ENCODE measurements around the gene HMX3.

Gene HMX3

GRCh38 chr10:123134915-123135414 is 805 bp upstream of the HMX3 start:
- H3K9ac ChIP-seq (ENCODE audit: low read length) = no peak overlapping the region
- no peaks in the 10 kb centered on the region for H3K9me3 ChIP-seq (ENCODE audit: control insufficient read depth, insufficient read depth, low read depth, low read length)
- H3K27ac ChIP-seq (ENCODE audit: low read depth, low read length) = no peak overlapping the region
- peaks cover 32% of the 10 kb centered on the region for H3K4me1 ChIP-seq (ENCODE audit: control insufficient read depth, insufficient read depth, low read length)
- H3K27me3 ChIP-seq (ENCODE audit: control insufficient read depth, insufficient read depth, low read length) = peaks cover 100% of the 10 kb centered on the region
- no peaks in the 10 kb centered on the region for H3K36me3 ChIP-seq (ENCODE audit: control insufficient read depth, insufficient read depth, low read length)
- peak overlapping the region; percentile 59 for H3K4me3 ChIP-seq (ENCODE audit: low read depth, low read length)

GRCh38 chr10:123136221-123136805 is 543 bp downstream of the HMX3 start:
- Histone ChIP-seq H3K36me3 (ENCODE audit: control insufficient read depth, insufficient read depth, low read length) (no peaks in the 10 kb centered on the region), H3K9me3 (ENCODE audit: control insufficient read depth, insufficient read depth, low read depth, low read length) (no peaks in the 10 kb centered on the region), H3K4me3 (ENCODE audit: low read depth, low read length) (peak overlapping the region; percentile 59), H3K27ac (ENCODE audit: low read depth, low read length) (no peak overlapping the region), H3K9ac (ENCODE audit: low read length) (no peak overlapping the region), H3K4me1 (ENCODE audit: control insufficient read depth, insufficient read depth, low read length) (peaks cover 32% of the 10 kb centered on the region), H3K27me3 (ENCODE audit: control insufficient read depth, insufficient read depth, low read length) (peaks cover 100% of the 10 kb centered on the region)

GRCh38 chr10:123136806-123137642 is 1.3 kb downstream of the HMX3 start:
- H3K27me3 ChIP-seq (ENCODE audit: control insufficient read depth, insufficient read depth, low read length) = peaks cover 100% of the 10 kb centered on the region

GRCh38 chr10:123139165-123139520 is 3.4 kb downstream of the HMX3 start:
- peaks cover 100% of the 10 kb centered on the region for H3K27me3 ChIP-seq (ENCODE audit: control insufficient read depth, insufficient read depth, low read length)
- H3K27ac ChIP-seq (ENCODE audit: low read depth, low read length) = no peak overlapping the region
- peaks cover 36% of the 10 kb centered on the region for H3K4me1 ChIP-seq (ENCODE audit: control insufficient read depth, insufficient read depth, low read length)
- no peak overlapping the region for H3K9ac ChIP-seq (ENCODE audit: low read length)
- H3K9me3 ChIP-seq (ENCODE audit: control insufficient read depth, insufficient read depth, low read depth, low read length) = no peaks in the 10 kb centered on the region
- no peaks in the 10 kb centered on the region for H3K36me3 ChIP-seq (ENCODE audit: control insufficient read depth, insufficient read depth, low read length)
- H3K4me3 ChIP-seq (ENCODE audit: low read depth, low read length) = peak overlapping the region; percentile 41; the same call in 1 of the 2 replicates

More at GRCh38 chr10:123136806-123137642, 1.3 kb downstream of the HMX3 start:
- Histone ChIP-seq H3K27ac (ENCODE audit: low read depth, low read length) (no peak overlapping the region), H3K9me3 (ENCODE audit: control insufficient read depth, insufficient read depth, low read depth, low read length) (no peaks in the 10 kb centered on the region), H3K4me1 (ENCODE audit: control insufficient read depth, insufficient read depth, low read length) (peaks cover 32% of the 10 kb centered on the region), H3K9ac (ENCODE audit: low read length) (no peak overlapping the region), H3K36me3 (ENCODE audit: control insufficient read depth, insufficient read depth, low read length) (no peaks in the 10 kb centered on the region), H3K4me3 (ENCODE audit: low read depth, low read length) (peak overlapping the region; percentile 59)

- Histone ChIP-seq H3K9ac (ENCODE audit: low read length) (no peak overlapping the region), H3K36me3 (ENCODE audit: control insufficient read depth, insufficient read depth, low read length) (no peaks in the 10 kb centered on the region), H3K4me1 (ENCODE audit: control insufficient read depth, insufficient read depth, low read length) (peaks cover 32% of the 10 kb centered on the region), H3K27me3 (ENCODE audit: control insufficient read depth, insufficient read depth, low read length) (peaks cover 100% of the 10 kb centered on the region), H3K4me3 (ENCODE audit: low read depth, low read length) (peak overlapping the region; percentile 41), H3K27ac (ENCODE audit: low read depth, low read length) (no peak overlapping the region), H3K9me3 (ENCODE audit: control insufficient read depth, insufficient read depth, low read depth, low read length) (no peaks in the 10 kb centered on the region)
Observed at GRCh38 chr10:123139521-123140163, 3.9 kb downstream of the HMX3 start.

GRCh38 chr10:123140164-123140982 is 4.6 kb downstream of the HMX3 start:
- Histone ChIP-seq H3K27ac (ENCODE audit: low read depth, low read length) (no peak overlapping the region), H3K36me3 (ENCODE audit: control insufficient read depth, insufficient read depth, low read length) (no peaks in the 10 kb centered on the region), H3K9me3 (ENCODE audit: control insufficient read depth, insufficient read depth, low read depth, low read length) (no peaks in the 10 kb centered on the region), H3K9ac (ENCODE audit: low read length) (no peak overlapping the region), H3K4me3 (ENCODE audit: low read depth, low read length) (peak overlapping the region; percentile 41), H3K27me3 (ENCODE audit: control insufficient read depth, insufficient read depth, low read length) (peaks cover 100% of the 10 kb centered on the region), H3K4me1 (ENCODE audit: control insufficient read depth, insufficient read depth, low read length) (peaks cover 36% of the 10 kb centered on the region)

- H3K27me3 ChIP-seq (ENCODE audit: control insufficient read depth, insufficient read depth, low read length) = peaks cover 100% of the 10 kb centered on the region
- H3K4me3 ChIP-seq (ENCODE audit: low read depth, low read length) = no peak overlapping the region
- H3K9ac ChIP-seq (ENCODE audit: low read length) = no peak overlapping the region
- peaks cover 41% of the 10 kb centered on the region for H3K4me1 ChIP-seq (ENCODE audit: control insufficient read depth, insufficient read depth, low read length)
- no peaks in the 10 kb centered on the region for H3K9me3 ChIP-seq (ENCODE audit: control insufficient read depth, insufficient read depth, low read depth, low read length)
- H3K36me3 ChIP-seq (ENCODE audit: control insufficient read depth, insufficient read depth, low read length) = no peaks in the 10 kb centered on the region
- no peak overlapping the region for H3K27ac ChIP-seq (ENCODE audit: low read depth, low read length)
Observed at GRCh38 chr10:123140983-123141390, 5.2 kb downstream of the HMX3 start.

GRCh38 chr10:123141791-123142700 is 6.3 kb downstream of the HMX3 start:
- H3K4me3 ChIP-seq (ENCODE audit: low read depth, low read length) = peak overlapping the region; percentile 27; the same call in 1 of the 2 replicates
- no peaks in the 10 kb centered on the region for H3K9me3 ChIP-seq (ENCODE audit: control insufficient read depth, insufficient read depth, low read depth, low read length)
- no peak overlapping the region for H3K27ac ChIP-seq (ENCODE audit: low read depth, low read length)
- peaks cover 42% of the 10 kb centered on the region for H3K4me1 ChIP-seq (ENCODE audit: control insufficient read depth, insufficient read depth, low read length)
- peaks cover 100% of the 10 kb centered on the region for H3K27me3 ChIP-seq (ENCODE audit: control insufficient read depth, insufficient read depth, low read length)
- no peaks in the 10 kb centered on the region for H3K36me3 ChIP-seq (ENCODE audit: control insufficient read depth, insufficient read depth, low read length)
- H3K9ac ChIP-seq (ENCODE audit: low read length) = no peak overlapping the region

GRCh38 chr10:123142701-123143161 is 7.0 kb downstream of the HMX3 start:
- Histone ChIP-seq H3K27ac (ENCODE audit: low read depth, low read length) (no peak overlapping the region), H3K9ac (ENCODE audit: low read length) (no peak overlapping the region), H3K4me1 (ENCODE audit: control insufficient read depth, insufficient read depth, low read length) (peaks cover 42% of the 10 kb centered on the region), H3K9me3 (ENCODE audit: control insufficient read depth, insufficient read depth, low read depth, low read length) (no peaks in the 10 kb centered on the region), H3K36me3 (ENCODE audit: control insufficient read depth, insufficient read depth, low read length) (no peaks in the 10 kb centered on the region), H3K4me3 (ENCODE audit: low read depth, low read length) (peak overlapping the region; percentile 27), H3K27me3 (ENCODE audit: control insufficient read depth, insufficient read depth, low read length) (peaks cover 100% of the 10 kb centered on the region)
